Breast epithelium (tissue), 4 donors: ENCODE data around the gene RNF41. TPM values are rescaled to one million over a fixed set of nuclear protein-coding genes. Genes with fewer than 3 reads are reported as not detected.
A peak's percentile ranks its signal among the peaks of the same experiment; 100 is the strongest.

Experiments
- DNase-seq, 2 donors: peaks; one replicate each; pipeline ENCODE4 v3.0.0-alpha.2; 2019; ENCODE audit warnings: low spot score in 2 of 2
- H3K27ac ChIP-seq, 2 donors: fragments of 200-600 bp; sonication (generic) in 1 of 2; one replicate each; pipeline ENCODE4 v1.5.1; 2016 to 2019; ENCODE audit warnings: mild to moderate bottlenecking in 1 of 2
- H3K27me3 ChIP-seq, 2 donors: fragments of 200-600 bp; sonication (generic) in 1 of 2; one replicate each; pipeline versions ENCODE4 v1.5.1 to v1.6.0; 2017 to 2019; ENCODE audit warnings: control low read depth in 1 of 2, mild to moderate bottlenecking in 1 of 2
- H3K36me3 ChIP-seq: fragments of 200-600 bp; one replicate; pipeline ENCODE4 v1.5.1; 2019
- H3K4me1 ChIP-seq, 2 donors: fragments of 200-600 bp; sonication (generic); one replicate each; pipeline ENCODE4 v1.5.1; 2016 to 2019; ENCODE audit warnings: control low read depth in 1 of 2
- H3K4me3 ChIP-seq, 3 donors: fragments of 200-600 bp; sonication (generic); 1 replicate in 2 of 3; 2 replicates in 1 of 3; pipeline ENCODE4 v1.5.1; 2016 to 2019; ENCODE audit warnings: mild to moderate bottlenecking in 3 of 3, moderate library complexity in 2 of 3
- H3K9me3 ChIP-seq, 2 donors: fragments of 200-600 bp; sonication (generic) in 1 of 2; one replicate each; pipeline ENCODE4 v1.5.1; 2016 to 2019; ENCODE audit warnings: control low read depth in 1 of 2
- POLR2A ChIP-seq: fragments of 450-650 bp; IDR thresholded peaks from one replicate; pipeline ENCODE4 v1.6.1; 2016; ENCODE audit warnings: antibody characterized with exemption, mild to moderate bottlenecking, moderate library complexity
- POLR2AphosphoS5 ChIP-seq, 3 donors: sonication (generic); formaldehyde crosslinking; IDR thresholded peaks; one replicate each; pipeline ENCODE4 v1.6.1; 2017; ENCODE audit warnings: antibody characterized with exemption in 3 of 3
- intact Hi-C: fragments of 100-400 bp; cut with DNase I; formaldehyde crosslinking; loops from one replicate; pipeline ENCODE4 v1.15.1; 2023; ENCODE audit warnings: low total_unique reads
- total RNA-seq, 3 donors: library from RNA; depleted of rRNA; stranded (reverse); fragments of >200 nt; gene quantifications; one replicate each; pipeline ENCODE4 v1.1.0, GENCODE V29; 2016
- TF ChIP-seq, protein P1 (sequence below), 3 donors: fragments of 450-650 bp; IDR thresholded peaks; one replicate each; pipeline ENCODE4 v1.5.1; 2016 to 2017; ENCODE audit warnings: antibody characterized with exemption in 3 of 3, mild to moderate bottlenecking in 3 of 3, moderate library complexity in 3 of 3

The RNF41 gene
- total RNA-seq, 3 donors from 2014 or later: 64.4 to 86.6 (median 81.3) TPM

DNA sequence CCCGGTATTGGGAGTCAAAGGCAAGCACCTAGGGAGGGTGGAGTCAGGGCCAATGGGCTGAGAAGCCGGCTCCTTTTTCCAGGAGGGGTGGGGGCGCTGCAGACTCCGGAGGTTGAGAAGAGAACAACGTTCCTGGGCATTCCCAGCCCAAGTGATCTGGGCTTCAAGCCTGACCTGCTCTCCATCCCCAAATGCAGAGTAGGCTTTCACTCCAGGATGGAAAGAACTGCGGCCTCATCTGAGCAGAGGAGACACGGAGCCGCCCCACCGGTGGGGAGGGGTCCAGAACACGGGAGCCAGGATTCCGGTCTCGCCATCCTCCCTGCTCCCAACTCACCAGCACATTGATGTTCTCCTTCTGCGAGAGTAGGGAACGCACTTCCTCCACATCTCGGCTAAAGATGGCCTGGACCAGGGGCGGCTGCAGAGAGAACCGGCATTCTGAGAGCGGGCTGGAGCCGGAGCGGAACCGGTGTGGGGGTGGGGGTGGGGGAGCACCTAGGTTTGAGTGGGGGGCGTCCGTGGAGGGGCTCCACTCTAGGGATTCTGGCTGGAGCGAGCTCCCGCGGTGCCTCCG lies 35.9 kb upstream of the RNF41 start:
- Histone ChIP-seq H3K4me3 (peak overlapping the region; percentile 80 to 96 (median 80)), H3K4me1 (peaks cover 0 to 12% of the 10 kb centered on the region in 2 donors), H3K36me3 (peaks cover 10% of the 10 kb centered on the region), H3K27ac (peak overlapping the region; percentile 83 to 86), H3K9me3 (no peaks in the 10 kb centered on the region), H3K27me3 (no peaks in the 10 kb centered on the region)
- intact Hi-C loops: loop anchor here (2.0 kb wide), 1 partner anchor 41 kb away; no protein-coding TSS in a partner anchor
- TF ChIP-seq POLR2A (no peak), POLR2AphosphoS5 (IDR thresholded peaks at IDR 0.05) (no peak)
- TF ChIP-seq, protein P1, sequence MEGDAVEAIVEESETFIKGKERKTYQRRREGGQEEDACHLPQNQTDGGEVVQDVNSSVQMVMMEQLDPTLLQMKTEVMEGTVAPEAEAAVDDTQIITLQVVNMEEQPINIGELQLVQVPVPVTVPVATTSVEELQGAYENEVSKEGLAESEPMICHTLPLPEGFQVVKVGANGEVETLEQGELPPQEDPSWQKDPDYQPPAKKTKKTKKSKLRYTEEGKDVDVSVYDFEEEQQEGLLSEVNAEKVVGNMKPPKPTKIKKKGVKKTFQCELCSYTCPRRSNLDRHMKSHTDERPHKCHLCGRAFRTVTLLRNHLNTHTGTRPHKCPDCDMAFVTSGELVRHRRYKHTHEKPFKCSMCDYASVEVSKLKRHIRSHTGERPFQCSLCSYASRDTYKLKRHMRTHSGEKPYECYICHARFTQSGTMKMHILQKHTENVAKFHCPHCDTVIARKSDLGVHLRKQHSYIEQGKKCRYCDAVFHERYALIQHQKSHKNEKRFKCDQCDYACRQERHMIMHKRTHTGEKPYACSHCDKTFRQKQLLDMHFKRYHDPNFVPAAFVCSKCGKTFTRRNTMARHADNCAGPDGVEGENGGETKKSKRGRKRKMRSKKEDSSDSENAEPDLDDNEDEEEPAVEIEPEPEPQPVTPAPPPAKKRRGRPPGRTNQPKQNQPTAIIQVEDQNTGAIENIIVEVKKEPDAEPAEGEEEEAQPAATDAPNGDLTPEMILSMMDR (IDR thresholded peaks at IDR 0.05): no peak
- no peak for DNase-seq

DNA sequence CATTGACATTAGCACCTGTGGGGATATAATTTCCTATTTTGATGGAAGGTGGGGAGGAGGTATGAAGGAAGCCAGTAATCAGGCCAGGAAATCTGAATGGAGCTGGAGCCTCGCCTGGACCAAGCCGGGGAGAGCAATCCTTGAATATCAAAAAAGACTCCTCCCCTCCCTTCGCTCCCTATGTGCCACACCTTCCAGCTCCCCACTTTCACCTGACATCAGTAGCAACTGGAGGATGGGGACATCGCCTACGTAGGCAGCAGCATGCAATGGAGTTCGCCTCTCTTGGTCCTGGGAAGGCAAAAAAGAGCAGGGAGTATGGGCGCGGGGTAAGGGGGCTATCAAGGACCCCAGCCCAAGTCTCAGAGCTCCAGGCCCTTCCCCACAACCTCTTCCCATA lies 35.3 kb upstream of the RNF41 start:
- Histone ChIP-seq H3K27ac (peak overlapping the region in 1 of 2 donors; percentile 83), H3K9me3 (no peaks in the 10 kb centered on the region), H3K27me3 (no peaks in the 10 kb centered on the region), H3K36me3 (peaks cover 15% of the 10 kb centered on the region), H3K4me1 (peaks cover 0 to 12% of the 10 kb centered on the region in 2 donors), H3K4me3 (peak overlapping the region; percentile 80 to 96 (median 80))
- intact Hi-C loops: loop anchor here (2.0 kb wide), 1 partner anchor 42 kb away; no protein-coding TSS in a partner anchor
- DNase-seq: no peak
- TF ChIP-seq POLR2AphosphoS5 (IDR thresholded peaks at IDR 0.05) (no peak), POLR2A (no peak)
- TF ChIP-seq, protein P1 (IDR thresholded peaks at IDR 0.05): no peak

DNA sequence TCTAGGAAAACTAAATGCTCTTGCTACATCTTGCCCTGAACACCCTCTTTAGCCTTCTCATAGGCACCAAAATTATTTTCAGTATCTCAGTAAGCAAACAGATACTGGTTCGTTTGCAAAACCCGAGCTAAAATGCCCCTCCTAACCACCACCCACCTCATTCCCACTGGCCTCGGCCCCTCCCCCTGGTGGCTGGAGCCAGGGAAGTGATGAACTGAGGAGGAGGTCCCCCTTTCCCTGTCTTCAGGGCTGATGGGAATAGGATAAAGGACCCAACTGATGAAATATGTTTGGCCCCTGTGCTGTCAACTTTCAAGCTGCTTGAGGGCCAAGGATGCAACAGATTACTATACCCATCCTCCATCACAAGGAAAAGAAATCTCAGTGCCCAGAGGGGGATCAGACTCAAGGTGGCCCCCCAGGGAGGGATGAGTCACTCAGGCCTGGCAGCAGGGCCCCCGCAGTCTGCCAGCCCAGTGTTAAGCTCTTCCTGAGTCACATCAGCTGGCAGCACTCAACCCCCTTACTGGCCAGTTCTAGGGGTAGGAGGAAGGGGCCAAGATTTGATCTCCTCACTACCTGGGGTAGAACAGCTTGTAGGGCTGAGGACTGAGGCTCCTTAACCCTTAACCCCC lies 34.7 kb upstream of the RNF41 start:
- intact Hi-C loops: loop anchor here (2.0 kb wide), 1 partner anchor 42 kb away; no protein-coding TSS in a partner anchor
- H3K4me1 ChIP-seq: peaks cover 0 to 12% of the 10 kb centered on the region in 2 donors
- H3K27ac ChIP-seq: peak overlapping the region in 1 of 2 donors; percentile 40
- H3K36me3 ChIP-seq: peaks cover 20% of the 10 kb centered on the region
- no peak for DNase-seq
- peak overlapping the region in 2 of 3 donors; percentile 21 to 96 for H3K4me3 ChIP-seq
- no peaks in the 10 kb centered on the region for H3K27me3 ChIP-seq
- no peaks in the 10 kb centered on the region for H3K9me3 ChIP-seq
- TF ChIP-seq, protein P1 (IDR thresholded peaks at IDR 0.05): no peak
- no peak for TF ChIP-seq POLR2AphosphoS5 (IDR thresholded peaks at IDR 0.05)
- no peak for TF ChIP-seq POLR2A

DNA sequence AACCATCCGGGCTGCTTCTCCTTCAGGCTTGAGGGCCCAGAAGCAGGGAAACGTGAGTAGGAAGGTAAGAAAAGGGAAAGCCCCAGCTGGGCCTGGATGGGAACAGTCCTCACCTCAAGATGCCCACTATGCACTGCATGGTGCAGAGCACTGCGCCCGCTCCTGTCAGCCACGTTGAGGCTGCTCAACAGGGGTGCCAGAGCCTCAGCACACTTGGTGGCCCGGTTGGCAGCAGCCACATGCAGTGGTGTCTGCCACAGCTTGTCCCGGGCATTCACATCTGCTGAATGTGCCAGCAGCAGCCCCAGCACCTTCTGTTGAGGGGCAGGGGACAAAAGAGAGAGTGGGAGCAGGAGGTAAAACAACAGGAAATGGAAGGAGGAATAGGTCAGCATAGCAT lies 33.9 kb upstream of the RNF41 start:
- intact Hi-C loops: loop anchor here (2.0 kb wide), 1 partner anchor 43 kb away; no protein-coding TSS in a partner anchor

More for the DNA sequence above, 33.9 kb upstream of the RNF41 start:
- TF ChIP-seq, protein P1 (IDR thresholded peaks at IDR 0.05): no peak
- TF ChIP-seq POLR2AphosphoS5 (IDR thresholded peaks at IDR 0.05) (no peak), POLR2A (no peak)
- no peaks in the 10 kb centered on the region for H3K27me3 ChIP-seq
- DNase-seq: no peak
- H3K4me1 ChIP-seq: peaks cover 0 to 12% of the 10 kb centered on the region in 2 donors
- H3K27ac ChIP-seq: no peak overlapping the region
- H3K4me3 ChIP-seq: no peak overlapping the region
- H3K36me3 ChIP-seq: peaks cover 20% of the 10 kb centered on the region
- no peaks in the 10 kb centered on the region for H3K9me3 ChIP-seq
